B cell (primary cell): ENCODE results near the gene DPP9.

Source experiments
- EZH2 ChIP-seq: IDR thresholded peaks from 2 replicates; pipeline ENCODE4 v1.6.1; 2012; ENCODE audit warnings: borderline replicate concordance, low read depth, mild to moderate bottlenecking, moderate library complexity, low read length; ENCODE audit not compliant: insufficient read depth, poor library complexity, severe bottlenecking
- TF ChIP-seq, protein P1 (sequence below): fragments of 200-600 bp; IDR thresholded peaks from one replicate; pipeline ENCODE4 v1.8.0; 2022; ENCODE audit warnings: antibody characterized with exemption, mild to moderate bottlenecking

DNA sequence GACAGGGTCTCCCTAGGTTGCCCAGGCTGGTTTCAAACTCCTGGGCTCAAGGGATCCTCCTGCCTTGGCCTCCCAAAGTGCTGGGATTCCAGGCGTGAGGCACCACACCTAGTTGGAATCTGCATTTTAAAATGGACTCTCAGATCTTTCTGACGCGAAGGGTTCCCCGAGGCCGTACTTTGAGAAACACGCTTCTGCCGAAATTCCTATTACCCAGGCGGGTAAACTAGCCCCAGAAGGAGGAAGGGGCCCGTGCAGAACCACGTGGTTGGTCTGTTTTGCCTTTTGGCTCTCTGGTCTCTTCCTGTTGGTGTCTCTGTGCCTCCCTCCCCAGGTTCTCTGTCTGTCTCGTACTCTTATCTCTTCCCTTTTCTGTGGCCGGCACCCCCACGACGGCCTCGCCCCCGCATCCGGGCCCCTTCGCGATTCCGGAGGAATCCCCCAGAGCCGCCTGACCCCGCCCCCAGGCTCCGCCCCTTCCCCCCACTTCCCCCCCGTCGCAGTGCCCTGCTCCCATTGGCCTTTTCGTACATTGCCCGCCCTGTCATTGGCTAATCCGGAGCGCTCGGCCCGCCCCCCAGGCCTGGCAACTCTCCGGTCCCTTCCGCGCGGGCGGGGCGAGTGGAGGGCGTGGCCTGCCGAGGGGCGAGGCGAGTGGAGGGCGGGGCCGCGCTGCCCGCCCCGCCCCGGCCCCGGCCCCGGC, 84.7 kb downstream of the DPP9 start, which contains the start of gene TNFAIP8L1:
- TF ChIP-seq, protein P1, sequence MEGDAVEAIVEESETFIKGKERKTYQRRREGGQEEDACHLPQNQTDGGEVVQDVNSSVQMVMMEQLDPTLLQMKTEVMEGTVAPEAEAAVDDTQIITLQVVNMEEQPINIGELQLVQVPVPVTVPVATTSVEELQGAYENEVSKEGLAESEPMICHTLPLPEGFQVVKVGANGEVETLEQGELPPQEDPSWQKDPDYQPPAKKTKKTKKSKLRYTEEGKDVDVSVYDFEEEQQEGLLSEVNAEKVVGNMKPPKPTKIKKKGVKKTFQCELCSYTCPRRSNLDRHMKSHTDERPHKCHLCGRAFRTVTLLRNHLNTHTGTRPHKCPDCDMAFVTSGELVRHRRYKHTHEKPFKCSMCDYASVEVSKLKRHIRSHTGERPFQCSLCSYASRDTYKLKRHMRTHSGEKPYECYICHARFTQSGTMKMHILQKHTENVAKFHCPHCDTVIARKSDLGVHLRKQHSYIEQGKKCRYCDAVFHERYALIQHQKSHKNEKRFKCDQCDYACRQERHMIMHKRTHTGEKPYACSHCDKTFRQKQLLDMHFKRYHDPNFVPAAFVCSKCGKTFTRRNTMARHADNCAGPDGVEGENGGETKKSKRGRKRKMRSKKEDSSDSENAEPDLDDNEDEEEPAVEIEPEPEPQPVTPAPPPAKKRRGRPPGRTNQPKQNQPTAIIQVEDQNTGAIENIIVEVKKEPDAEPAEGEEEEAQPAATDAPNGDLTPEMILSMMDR, result no peak
- no peak for TF ChIP-seq EZH2
